Fibroblast of lung (primary cell): ENCODE data around the gene DAB1. TPM values are rescaled to one million over a fixed set of nuclear protein-coding genes. Genes with fewer than 3 reads are reported as not detected.
A peak's percentile ranks its signal among the peaks of the same experiment; 100 is the strongest.

Source experiments
- DNase-seq, 2 donors: peaks; one replicate each; pipeline versions ENCODE4 v3.0.0 to v3.0.0-alpha.2; 2010; ENCODE audit warnings: low read depth in 2 of 2
- H2AFZ ChIP-seq: 2 replicates; pipeline ENCODE4 v1.5.1; 2012; ENCODE audit warnings: low read length, control low read depth, inconsistent platforms
- H3K27ac ChIP-seq: 2 replicates; pipeline ENCODE4 v1.5.1; 2011; ENCODE audit warnings: low read length, control low read depth; ENCODE audit not compliant: insufficient read depth
- H3K27me3 ChIP-seq: 2 replicates; pipeline ENCODE4 v1.5.1; 2011; ENCODE audit warnings: mild to moderate bottlenecking, low read length; ENCODE audit not compliant: control insufficient read depth, insufficient read depth
- H3K36me3 ChIP-seq: 2 replicates; pipeline ENCODE4 v1.5.1; 2011; ENCODE audit warnings: low read length; ENCODE audit not compliant: control insufficient read depth, insufficient read depth
- H3K4me1 ChIP-seq: 2 replicates; pipeline ENCODE4 v1.5.1; 2011; ENCODE audit warnings: low read length; ENCODE audit not compliant: control insufficient read depth, insufficient read depth; ENCODE audit errors: extremely low read depth
- H3K4me2 ChIP-seq: 2 replicates; pipeline ENCODE4 v1.5.1; 2011; ENCODE audit warnings: low read length, control low read depth; ENCODE audit not compliant: insufficient read depth; ENCODE audit errors: extremely low read depth
- H3K4me3 ChIP-seq, 4 experiments: fragments of 200-600 bp in 1 of 4; sonication (generic) in 1 of 4; replicated peaks in 1 of 4; 2 replicates each; pipeline ENCODE4 v1.5.1; 2011 to 2016; ENCODE audit warnings: low read length in 4 of 4, low read depth in 3 of 4, mild to moderate bottlenecking in 3 of 4, control low read depth in 2 of 4, inconsistent platforms in 1 of 4, mixed read lengths in 1 of 4; ENCODE audit not compliant: insufficient read depth in 1 of 4; ENCODE audit errors: control extremely low read depth in 1 of 4
- H3K79me2 ChIP-seq: 2 replicates; pipeline ENCODE4 v1.5.1; 2012; ENCODE audit warnings: mild to moderate bottlenecking, low read length, inconsistent platforms; ENCODE audit not compliant: control insufficient read depth, insufficient read depth
- H3K9ac ChIP-seq: 2 replicates; pipeline ENCODE4 v1.5.1; 2011; ENCODE audit warnings: mild to moderate bottlenecking, low read length, control low read depth; ENCODE audit not compliant: insufficient read depth
- H3K9me3 ChIP-seq: 2 replicates; pipeline ENCODE4 v1.5.1; 2012; ENCODE audit warnings: low read depth, low read length; ENCODE audit not compliant: control insufficient read depth, insufficient read depth
- H4K20me1 ChIP-seq: 2 replicates; pipeline ENCODE4 v1.5.1; 2011; ENCODE audit warnings: low read length; ENCODE audit not compliant: control insufficient read depth, insufficient read depth; ENCODE audit errors: extremely low read depth
- EZH2 ChIP-seq: IDR thresholded peaks from 2 replicates; pipeline ENCODE4 v1.5.1; 2012; ENCODE audit warnings: low read length, control low read depth, mild to moderate bottlenecking; ENCODE audit errors: missing control alignments
- polyA plus RNA-seq, 2 donors: library from polyadenylated mRNA; depleted of rRNA in 1 of 2; stranded (reverse) in 1 of 2; unstranded in 1 of 2; fragments of >200 nt; gene quantifications; 2 replicates each; pipeline ENCODE4 v1.2.1, GENCODE V29; 2011 to 2012; ENCODE audit warnings: missing spikeins in 1 of 2
- total RNA-seq: library from RNA; depleted of rRNA; stranded (reverse); fragments of >200 nt; gene quantifications from 2 replicates; pipeline ENCODE4 v1.2.1, GENCODE V29; 2014
- TF ChIP-seq, protein P1 (sequence below), 2 donors: IDR thresholded peaks in 1 of 2; conservative IDR thresholded peaks in 1 of 2; 1 replicate in 1 of 2; 2 replicates in 1 of 2; pipeline ENCODE4 v1.5.1; 2011 to 2012; ENCODE audit warnings: low read length in 2 of 2, control low read depth in 1 of 2, inconsistent platforms in 1 of 2, low read depth in 1 of 2, mild to moderate bottlenecking in 1 of 2

DAB1 gene
- total and polyA plus RNA-seq, 2 donors (not counting 1 experiment from before 2014, with no cell fraction given): 0.17 to 2.0 TPM

DNA sequence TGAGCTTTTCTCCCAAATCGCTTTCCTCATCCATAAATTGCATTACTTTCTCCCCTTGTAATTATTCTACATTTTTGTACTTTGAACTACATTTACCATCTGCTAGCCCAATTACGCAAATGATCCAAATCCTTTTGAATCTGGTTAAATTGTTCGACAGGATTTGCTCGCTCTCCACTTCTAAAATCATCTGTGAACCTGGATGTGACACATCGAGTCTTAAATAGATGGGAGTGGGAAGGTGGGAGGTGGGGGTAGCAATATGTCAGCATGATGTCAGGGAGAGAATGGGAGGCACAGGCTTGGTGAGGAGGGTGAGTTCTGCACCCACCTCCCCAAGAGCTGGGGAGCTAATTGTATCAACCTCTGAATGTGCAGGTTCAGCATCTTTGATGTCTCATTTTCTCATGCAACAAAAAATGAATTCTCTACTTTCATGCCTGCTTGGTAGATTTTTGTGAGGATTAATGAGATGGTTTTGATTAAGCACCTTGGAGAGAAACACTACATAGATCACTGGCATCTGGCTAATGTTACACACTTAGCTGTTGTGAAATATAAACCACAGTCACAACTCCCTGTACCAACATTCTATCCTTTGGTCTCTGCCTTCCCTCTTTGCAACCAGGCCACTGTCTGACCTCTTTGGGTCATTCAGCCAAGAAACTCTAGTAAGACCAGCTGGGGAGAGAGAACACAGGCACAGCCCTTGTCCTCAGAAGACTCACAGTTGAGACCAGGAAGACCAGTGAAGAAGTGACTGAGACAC lies 165.1 kb downstream of the DAB1 start:
- no peaks in the 10 kb centered on the region for H3K79me2 ChIP-seq
- H3K36me3 ChIP-seq: no peaks in the 10 kb centered on the region
- H3K27ac ChIP-seq: no peak overlapping the region
- TF ChIP-seq, protein P1, sequence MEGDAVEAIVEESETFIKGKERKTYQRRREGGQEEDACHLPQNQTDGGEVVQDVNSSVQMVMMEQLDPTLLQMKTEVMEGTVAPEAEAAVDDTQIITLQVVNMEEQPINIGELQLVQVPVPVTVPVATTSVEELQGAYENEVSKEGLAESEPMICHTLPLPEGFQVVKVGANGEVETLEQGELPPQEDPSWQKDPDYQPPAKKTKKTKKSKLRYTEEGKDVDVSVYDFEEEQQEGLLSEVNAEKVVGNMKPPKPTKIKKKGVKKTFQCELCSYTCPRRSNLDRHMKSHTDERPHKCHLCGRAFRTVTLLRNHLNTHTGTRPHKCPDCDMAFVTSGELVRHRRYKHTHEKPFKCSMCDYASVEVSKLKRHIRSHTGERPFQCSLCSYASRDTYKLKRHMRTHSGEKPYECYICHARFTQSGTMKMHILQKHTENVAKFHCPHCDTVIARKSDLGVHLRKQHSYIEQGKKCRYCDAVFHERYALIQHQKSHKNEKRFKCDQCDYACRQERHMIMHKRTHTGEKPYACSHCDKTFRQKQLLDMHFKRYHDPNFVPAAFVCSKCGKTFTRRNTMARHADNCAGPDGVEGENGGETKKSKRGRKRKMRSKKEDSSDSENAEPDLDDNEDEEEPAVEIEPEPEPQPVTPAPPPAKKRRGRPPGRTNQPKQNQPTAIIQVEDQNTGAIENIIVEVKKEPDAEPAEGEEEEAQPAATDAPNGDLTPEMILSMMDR (conservative IDR thresholded peaks at IDR 0.05 in 1 of 2, IDR thresholded peaks at IDR 0.05 in 1 of 2; ENCODE audit: low read depth in 1 of 2, low read length in 2 of 2): no peak
- no peak for TF ChIP-seq EZH2
- no peak overlapping the region for H3K4me2 ChIP-seq
- H2AFZ ChIP-seq: no peak overlapping the region
- DNase-seq: no peak
- H3K4me3 ChIP-seq: no peak overlapping the region
- H4K20me1 ChIP-seq: no peaks in the 10 kb centered on the region
- no peaks in the 10 kb centered on the region for H3K4me1 ChIP-seq
- no peaks in the 10 kb centered on the region for H3K9me3 ChIP-seq
- H3K9ac ChIP-seq: no peak overlapping the region
- H3K27me3 ChIP-seq: no peaks in the 10 kb centered on the region

DNA sequence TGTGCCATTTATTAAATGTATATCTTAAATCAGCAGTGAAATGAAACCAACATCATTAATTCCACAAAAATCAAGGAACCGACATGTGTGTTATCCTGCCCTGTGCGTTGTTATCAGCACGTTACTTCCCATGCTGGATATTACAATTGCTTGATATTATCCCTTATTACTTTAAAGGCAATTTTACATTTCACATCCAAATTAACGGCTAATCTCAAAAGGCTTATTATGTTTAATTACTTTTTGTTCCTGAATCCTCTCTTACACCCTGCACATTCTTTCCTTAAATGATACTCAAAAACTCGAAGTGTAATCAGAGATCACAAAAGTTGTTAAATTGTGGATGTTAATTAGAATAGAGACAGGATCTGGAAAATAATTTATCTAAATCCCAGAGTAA lies 167.9 kb downstream of the DAB1 start:
- no peaks in the 10 kb centered on the region for H3K36me3 ChIP-seq
- no peaks in the 10 kb centered on the region for H3K27me3 ChIP-seq
- no peaks in the 10 kb centered on the region for H3K9me3 ChIP-seq
- no peak overlapping the region for H3K9ac ChIP-seq
- H4K20me1 ChIP-seq: no peaks in the 10 kb centered on the region
- no peak for DNase-seq
- no peak overlapping the region for H3K4me3 ChIP-seq
- no peak overlapping the region for H3K4me2 ChIP-seq
- TF ChIP-seq, protein P1 (conservative IDR thresholded peaks at IDR 0.05 in 1 of 2, IDR thresholded peaks at IDR 0.05 in 1 of 2; ENCODE audit: low read depth in 1 of 2, low read length in 2 of 2): no peak
- no peak for TF ChIP-seq EZH2
- H3K27ac ChIP-seq: no peak overlapping the region
- no peaks in the 10 kb centered on the region for H3K79me2 ChIP-seq
- no peak overlapping the region for H2AFZ ChIP-seq
- no peaks in the 10 kb centered on the region for H3K4me1 ChIP-seq

DNA sequence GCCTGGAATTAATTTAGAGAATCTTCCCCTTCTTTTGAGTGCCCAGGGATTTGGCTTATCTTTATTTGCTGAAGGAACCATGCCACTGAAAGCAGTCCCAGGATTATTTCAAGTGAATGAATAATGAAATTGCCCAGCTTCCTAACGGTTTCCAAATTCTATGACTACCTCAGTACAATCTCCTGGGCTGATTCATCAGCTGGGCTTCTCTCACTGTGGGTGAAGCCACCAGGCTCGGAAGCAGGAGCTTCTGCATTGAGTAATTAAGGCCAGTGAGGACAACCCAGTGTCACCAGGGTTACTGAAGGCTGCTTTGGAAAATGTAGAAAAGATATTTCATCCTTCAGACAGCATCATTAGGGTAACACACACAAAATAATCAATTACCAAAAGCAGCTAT lies 169.8 kb downstream of the DAB1 start:
- H4K20me1 ChIP-seq: no peaks in the 10 kb centered on the region
- H3K9ac ChIP-seq: no peak overlapping the region
- no peaks in the 10 kb centered on the region for H3K79me2 ChIP-seq
- peak in 1 of 2 donors; percentile 58 for DNase-seq
- no peak overlapping the region for H2AFZ ChIP-seq
- no peak overlapping the region for H3K4me3 ChIP-seq
- H3K27ac ChIP-seq: no peak overlapping the region
- H3K27me3 ChIP-seq: no peaks in the 10 kb centered on the region
- H3K36me3 ChIP-seq: no peaks in the 10 kb centered on the region
- no peaks in the 10 kb centered on the region for H3K4me1 ChIP-seq
- no peak overlapping the region for H3K4me2 ChIP-seq
- TF ChIP-seq, protein P1 (conservative IDR thresholded peaks at IDR 0.05 in 1 of 2, IDR thresholded peaks at IDR 0.05 in 1 of 2; ENCODE audit: low read depth in 1 of 2, low read length in 2 of 2): no peak
- H3K9me3 ChIP-seq: no peaks in the 10 kb centered on the region
